ENCODE data around the gene TCF12. TPM values are rescaled to one million over a fixed set of nuclear protein-coding genes. Genes with fewer than 3 reads are reported as not detected.

Gene TCF12
- total RNA-seq, 6 experiments from 2014 or later, result 106 to 200 (median 149) TPM

- H3K27ac Mint-ChIP-seq, result no peak overlapping the region
- peaks cover 11% of the 10 kb centered on the region for H3K4me1 Mint-ChIP-seq (ENCODE audit: low read depth)
- no peaks in the 10 kb centered on the region for H3K27me3 Mint-ChIP-seq (ENCODE audit: insufficient read depth)
- H3K4me3 Mint-ChIP-seq, result no peak overlapping the region
- H3K36me3 Mint-ChIP-seq (ENCODE audit: low read depth), result 0 out of 2 replicates have a peak, but pooled peaks cover 6% of the 10 kb centered on the region
- no peak for DNase-seq
- TF ChIP-seq CTCF (IDR thresholded peaks at IDR 0.05), result no peak
- H3K9me3 Mint-ChIP-seq, result no peaks in the 10 kb centered on the region
These were observed 117.9 kb downstream of the TCF12 start for GRCh38 chr15:57036352-57036751.

- no peak overlapping the region for H3K27ac Mint-ChIP-seq
- no peaks in the 10 kb centered on the region for H3K9me3 Mint-ChIP-seq
- H3K4me3 Mint-ChIP-seq, result no peak overlapping the region
- no peak for DNase-seq
- peaks cover 6% of the 10 kb centered on the region for H3K4me1 Mint-ChIP-seq (ENCODE audit: low read depth)
- TF ChIP-seq CTCF (IDR thresholded peaks at IDR 0.05), result no peak
- no peaks in the 10 kb centered on the region for H3K27me3 Mint-ChIP-seq (ENCODE audit: insufficient read depth)
- 0 out of 2 replicates have a peak, but pooled peaks cover 6% of the 10 kb centered on the region for H3K36me3 Mint-ChIP-seq (ENCODE audit: low read depth)
These were observed 119.1 kb downstream of the TCF12 start for GRCh38 chr15:57037548-57037947.

GRCh38 chr15:57038040-57038439, 119.6 kb downstream of the TCF12 start:
- no peak for DNase-seq
- Mint-ChIP-seq H3K27ac (no peak overlapping the region), H3K4me1 (ENCODE audit: low read depth) (peaks cover 11% of the 10 kb centered on the region), H3K27me3 (ENCODE audit: insufficient read depth) (no peaks in the 10 kb centered on the region), H3K4me3 (no peak overlapping the region), H3K9me3 (no peaks in the 10 kb centered on the region), H3K36me3 (ENCODE audit: low read depth) (0 out of 2 replicates have a peak, but pooled peaks cover 6% of the 10 kb centered on the region)
- no peak for TF ChIP-seq CTCF (IDR thresholded peaks at IDR 0.05)

- no peak for TF ChIP-seq CTCF (IDR thresholded peaks at IDR 0.05)
- Mint-ChIP-seq H3K4me3 (no peak overlapping the region), H3K27me3 (ENCODE audit: insufficient read depth) (no peaks in the 10 kb centered on the region), H3K36me3 (ENCODE audit: low read depth) (0 out of 2 replicates have a peak, but pooled peaks cover 6% of the 10 kb centered on the region), H3K9me3 (no peaks in the 10 kb centered on the region), H3K4me1 (ENCODE audit: low read depth) (peaks cover 15% of the 10 kb centered on the region), H3K27ac (no peak overlapping the region)
- no peak for DNase-seq
These were observed 120.1 kb downstream of the TCF12 start for GRCh38 chr15:57038496-57038895.

- no peak for DNase-seq
These were observed 123.0 kb downstream of the TCF12 start for GRCh38 chr15:57041416-57041815.

More at GRCh38 chr15:57041416-57041815, 123.0 kb downstream of the TCF12 start:
- H3K36me3 Mint-ChIP-seq (ENCODE audit: low read depth), result 0 out of 2 replicates have a peak, but pooled peaks cover 6% of the 10 kb centered on the region
- H3K4me3 Mint-ChIP-seq, result no peak overlapping the region
- H3K27ac Mint-ChIP-seq, result no peak overlapping the region
- H3K9me3 Mint-ChIP-seq, result no peaks in the 10 kb centered on the region
- no peak for TF ChIP-seq CTCF (IDR thresholded peaks at IDR 0.05)
- peaks cover 35% of the 10 kb centered on the region for H3K4me1 Mint-ChIP-seq (ENCODE audit: low read depth)
- H3K27me3 Mint-ChIP-seq (ENCODE audit: insufficient read depth), result no peaks in the 10 kb centered on the region

Measured in HFFc6 (cell line).